ENCODE measurements around the gene P3H1.
"Not testable (repeated sequence)": the region's sequence is repeated elsewhere in the genome, so short reads cannot be mapped to it uniquely, and the experiment has no call there.

The P3H1 gene

GRCh38 chr1:42730002-42730401, 36.8 kb downstream of the P3H1 start:
- DNase-seq = no peak

DNA sequence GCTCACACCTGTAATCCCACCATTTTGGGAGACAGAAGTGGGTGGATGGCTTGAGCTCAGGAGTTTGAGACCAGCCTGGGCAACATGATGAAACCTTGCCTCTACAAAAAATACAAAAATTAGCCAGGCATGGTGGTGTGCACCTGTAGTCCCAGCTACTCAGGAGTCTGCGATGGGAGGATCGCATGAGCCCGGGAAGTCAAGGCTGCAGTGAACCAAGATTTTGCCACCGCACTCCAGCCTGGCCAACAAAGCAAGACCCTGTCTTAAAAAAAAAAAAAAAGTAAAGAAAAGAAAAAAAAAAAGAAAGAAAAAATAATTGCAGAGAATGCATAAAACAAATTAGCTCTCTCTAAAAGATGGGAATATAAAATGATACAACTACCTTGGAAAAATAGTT, 41.0 kb downstream of the P3H1 start:
- not testable (repeated sequence) for DNase-seq

- no peak for DNase-seq
These were observed 43.3 kb downstream of the P3H1 start for GRCh38 chr1:42723511-42723910.

- DNase-seq = not testable (repeated sequence)
These were observed 44.4 kb downstream of the P3H1 start for GRCh38 chr1:42722403-42722802.

GRCh38 chr1:42721926-42722325, 44.9 kb downstream of the P3H1 start:
- no peak for DNase-seq

GRCh38 chr1:42720868-42721267, 46.0 kb downstream of the P3H1 start:
- DNase-seq = no peak

DNA sequence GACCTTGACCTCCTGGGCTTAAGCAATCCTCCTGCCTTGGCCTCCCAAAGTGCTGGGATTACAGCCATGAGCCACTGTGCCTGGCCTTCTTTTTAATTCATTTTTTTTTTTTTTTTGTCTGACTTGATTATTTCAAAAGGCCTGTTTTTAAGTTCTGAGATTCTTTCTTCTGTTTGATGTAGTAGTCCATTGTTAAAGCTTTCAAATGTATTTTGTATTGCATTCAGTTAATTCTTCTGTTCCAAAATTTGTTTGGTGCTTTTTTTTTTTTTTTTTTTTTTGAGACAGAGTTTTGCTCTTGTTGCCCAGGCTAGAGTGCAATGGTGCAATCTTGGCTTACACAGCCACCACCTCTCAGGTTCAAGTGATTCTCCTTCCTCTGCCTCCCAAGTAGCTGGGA, 52.4 kb downstream of the P3H1 start:
- DNase-seq = not testable (repeated sequence)

- no peak for DNase-seq
These were observed 53.5 kb downstream of the P3H1 start for GRCh38 chr1:42713293-42713692.

DNA sequence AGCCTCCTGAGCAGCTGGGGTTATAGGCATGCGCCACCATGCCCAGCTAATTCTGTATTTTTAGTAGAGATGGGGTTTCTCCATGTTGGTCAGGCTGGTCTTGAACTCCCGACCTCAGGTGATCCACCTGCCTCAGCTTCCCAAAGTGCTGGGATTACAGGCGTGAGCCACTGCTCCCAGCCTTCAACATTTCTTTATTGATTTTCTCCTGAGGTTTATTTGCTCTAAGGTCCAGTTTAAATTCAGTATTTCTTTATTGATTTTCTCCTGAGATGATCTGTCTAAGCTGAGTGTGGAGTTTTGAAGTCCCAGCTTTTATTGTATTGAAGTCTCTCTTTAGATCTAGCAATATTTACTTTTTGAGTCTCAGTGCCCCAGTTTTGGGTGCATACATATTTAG, 54.0 kb downstream of the P3H1 start:
- DNase-seq = not testable (repeated sequence)

GRCh38 chr1:42703888-42704464, 62.9 kb downstream of the P3H1 start:
- no peak for DNase-seq

GRCh38 chr1:42700006-42700405, 66.8 kb downstream of the P3H1 start:
- no peak for DNase-seq

DNA sequence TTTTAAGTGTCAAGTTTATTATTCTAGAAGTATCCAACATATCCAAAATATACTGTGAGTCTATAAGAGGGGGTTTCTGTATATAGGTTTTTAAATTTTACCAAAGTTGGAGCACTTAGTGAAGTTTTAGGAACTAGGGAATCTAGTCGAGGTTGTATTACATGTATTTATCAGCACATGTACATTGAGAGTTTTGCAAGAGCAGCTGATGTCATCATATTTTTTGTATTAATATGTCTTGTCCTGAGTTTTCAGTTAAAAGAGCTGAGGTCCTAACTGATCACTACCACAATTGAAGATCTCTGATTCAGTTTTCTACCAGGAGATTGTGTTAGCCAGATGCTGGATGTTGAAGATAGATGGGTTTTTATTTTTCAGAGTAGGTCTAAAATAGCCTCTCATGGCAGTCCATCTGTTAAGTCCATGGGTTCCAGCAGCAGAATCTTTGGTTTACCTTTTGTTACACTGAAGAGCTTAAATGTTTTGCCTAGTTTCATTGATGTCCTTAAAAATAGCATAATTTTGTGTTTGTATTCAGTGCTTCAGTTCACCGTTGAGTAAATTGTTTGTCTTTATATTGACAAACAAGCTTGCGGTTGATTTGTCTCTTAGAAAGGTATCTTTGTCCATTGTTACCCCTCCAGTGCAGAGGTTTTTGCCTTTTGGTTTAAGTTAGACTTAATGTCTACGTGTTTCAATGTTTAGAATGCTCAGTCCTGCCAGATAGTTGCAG, 68.6 kb downstream of the P3H1 start:
- DNase-seq = no peak

Data from NCI-H187 (cell line).